Tongue (tissue), 2 donors: ENCODE measurements around the gene ZNF578. TPM values are rescaled to one million over a fixed set of nuclear protein-coding genes. Genes with fewer than 3 reads are reported as not detected.
"Not testable (repeated sequence)": the region's sequence is repeated elsewhere in the genome, so short reads cannot be mapped to it uniquely, and the experiment has no call there.

Experiments
- DNase-seq: peaks from one replicate; pipeline ENCODE4 v3.0.0-alpha.2; 2015
- total RNA-seq: library from RNA; depleted of rRNA; stranded (reverse); fragments of >200 nt; gene quantifications from one replicate; pipeline ENCODE4 v1.2.3, GENCODE V29; 2014

Gene ZNF578
- total RNA-seq, 1 donor from 2014 or later = 7.0 TPM

DNA sequence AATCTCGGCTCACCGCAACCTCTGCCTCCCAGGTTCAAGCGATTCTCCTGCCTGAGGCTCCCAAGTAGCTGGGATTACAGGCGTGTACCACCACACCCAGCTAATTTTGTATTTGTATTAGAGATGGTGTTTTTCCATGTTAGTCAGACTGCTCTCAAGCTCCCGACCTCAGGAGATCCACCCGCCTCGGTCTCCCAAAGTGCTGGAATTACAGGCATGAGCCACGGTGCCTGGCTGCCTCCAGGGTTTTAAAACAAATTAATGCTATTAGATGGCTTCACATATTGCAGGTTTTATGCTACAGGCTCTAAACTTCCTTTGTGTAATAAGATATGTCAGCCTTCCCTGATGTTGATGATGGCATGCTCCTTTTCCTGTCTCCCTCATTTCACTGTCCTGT lies 108.3 kb downstream of the ZNF578 start:
- not testable (repeated sequence) for DNase-seq

Other genes starting within 250 kb of the ZNF578 start
- 19.9 TPM for gene ZNF766, start 184.0 kb upstream of the ZNF578 start, total RNA-seq
- gene ZNF480, start 156.4 kb upstream of the ZNF578 start, total RNA-seq = 7.2 TPM
- 8.9 TPM for gene ZNF610, start 117.3 kb upstream of the ZNF578 start, total RNA-seq
- 27.4 TPM for gene ZNF880, start 83.6 kb upstream of the ZNF578 start, total RNA-seq
- 28.6 TPM for gene ZNF528, start 55.7 kb upstream of the ZNF578 start, total RNA-seq
- gene ZNF534, start 24.4 kb upstream of the ZNF578 start, total RNA-seq = not detected
- gene ZNF808, start 74.1 kb downstream of the ZNF578 start, total RNA-seq = 48.0 TPM
- 17.7 TPM for gene ZNF701, start 116.7 kb downstream of the ZNF578 start, total RNA-seq
- gene ZNF83, start 184.8 kb downstream of the ZNF578 start, total RNA-seq = 63.7 TPM